Muscle layer of colon (tissue), 2 donors: ENCODE measurements around the gene IL32.

Source experiments
- H3K27ac ChIP-seq: one replicate; pipeline ENCODE4 v1.7.0; 2013; ENCODE audit warnings: low read depth, mild to moderate bottlenecking, low read length, moderate library complexity
- H3K27me3 ChIP-seq, 2 donors: one replicate each; pipeline ENCODE4 v1.7.0; 2013; ENCODE audit warnings: low read length in 2 of 2, mild to moderate bottlenecking in 2 of 2; ENCODE audit not compliant: insufficient read depth in 2 of 2, control insufficient read depth in 1 of 2
- H3K36me3 ChIP-seq: one replicate; pipeline ENCODE4 v1.7.0; 2013; ENCODE audit warnings: mild to moderate bottlenecking, low read length; ENCODE audit not compliant: insufficient read depth
- H3K4me1 ChIP-seq: one replicate; pipeline ENCODE4 v1.7.0; 2013; ENCODE audit warnings: mild to moderate bottlenecking, low read length; ENCODE audit not compliant: insufficient read depth
- H3K4me3 ChIP-seq, 2 donors: one replicate each; pipeline ENCODE4 v1.7.0; 2013; ENCODE audit warnings: low read length in 2 of 2, low read depth in 1 of 2, mild to moderate bottlenecking in 1 of 2, moderate library complexity in 1 of 2
- H3K9ac ChIP-seq: one replicate; pipeline ENCODE4 v1.7.0; 2013; ENCODE audit warnings: low read length
- H3K9me3 ChIP-seq: one replicate; pipeline ENCODE4 v1.7.0; 2013; ENCODE audit warnings: mild to moderate bottlenecking, low read length
- donor health status: abdominal sarcoma.
- donor health status: Adenocarcinoma of cecum.

IL32 gene

DNA sequence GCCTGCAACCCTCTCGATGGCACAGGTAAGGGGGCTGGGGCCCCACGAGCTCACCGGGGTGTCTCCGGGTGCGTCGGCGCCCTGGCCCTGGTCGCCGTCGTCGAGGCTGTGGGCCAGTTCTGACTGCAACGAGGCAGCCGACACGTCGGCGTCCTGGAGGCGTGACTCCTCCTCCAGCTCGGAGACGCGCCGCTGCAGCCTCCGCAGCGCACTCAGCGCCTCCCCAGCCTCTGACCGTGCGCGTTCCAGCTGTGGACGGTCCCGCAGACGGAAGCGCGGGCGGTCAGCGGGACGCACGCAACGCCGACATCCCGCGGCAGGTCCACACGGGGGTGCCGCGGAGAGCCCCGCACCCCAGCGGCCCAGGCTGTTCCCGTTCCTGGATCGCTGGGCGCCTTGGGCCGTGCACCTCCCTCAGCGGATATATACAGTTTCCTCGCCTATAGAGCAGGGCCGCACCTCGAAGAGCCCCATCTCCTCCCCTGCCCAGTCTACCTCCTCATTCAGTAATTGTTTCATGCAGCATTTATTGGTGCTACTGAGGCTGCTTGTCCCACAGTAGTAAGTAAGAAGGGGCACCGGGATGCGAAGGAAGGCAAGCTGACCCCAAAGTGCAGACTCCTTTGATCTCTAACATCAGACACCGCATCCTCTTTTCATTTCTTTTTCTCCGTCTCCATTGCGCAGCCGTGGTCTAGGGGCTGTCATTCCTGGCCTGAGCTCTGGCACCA lies 35.8 kb upstream of the IL32 start:
- no peak overlapping the region for H3K27ac ChIP-seq
- H3K4me3 ChIP-seq, result no peak overlapping the region
- peaks cover 9% of the 10 kb centered on the region for H3K4me1 ChIP-seq
- no peaks in the 10 kb centered on the region for H3K9me3 ChIP-seq
- peaks cover 11% of the 10 kb centered on the region for H3K36me3 ChIP-seq
- H3K9ac ChIP-seq, result no peak overlapping the region
- peaks cover 7 to 38% of the 10 kb centered on the region in 2 donors for H3K27me3 ChIP-seq

DNA sequence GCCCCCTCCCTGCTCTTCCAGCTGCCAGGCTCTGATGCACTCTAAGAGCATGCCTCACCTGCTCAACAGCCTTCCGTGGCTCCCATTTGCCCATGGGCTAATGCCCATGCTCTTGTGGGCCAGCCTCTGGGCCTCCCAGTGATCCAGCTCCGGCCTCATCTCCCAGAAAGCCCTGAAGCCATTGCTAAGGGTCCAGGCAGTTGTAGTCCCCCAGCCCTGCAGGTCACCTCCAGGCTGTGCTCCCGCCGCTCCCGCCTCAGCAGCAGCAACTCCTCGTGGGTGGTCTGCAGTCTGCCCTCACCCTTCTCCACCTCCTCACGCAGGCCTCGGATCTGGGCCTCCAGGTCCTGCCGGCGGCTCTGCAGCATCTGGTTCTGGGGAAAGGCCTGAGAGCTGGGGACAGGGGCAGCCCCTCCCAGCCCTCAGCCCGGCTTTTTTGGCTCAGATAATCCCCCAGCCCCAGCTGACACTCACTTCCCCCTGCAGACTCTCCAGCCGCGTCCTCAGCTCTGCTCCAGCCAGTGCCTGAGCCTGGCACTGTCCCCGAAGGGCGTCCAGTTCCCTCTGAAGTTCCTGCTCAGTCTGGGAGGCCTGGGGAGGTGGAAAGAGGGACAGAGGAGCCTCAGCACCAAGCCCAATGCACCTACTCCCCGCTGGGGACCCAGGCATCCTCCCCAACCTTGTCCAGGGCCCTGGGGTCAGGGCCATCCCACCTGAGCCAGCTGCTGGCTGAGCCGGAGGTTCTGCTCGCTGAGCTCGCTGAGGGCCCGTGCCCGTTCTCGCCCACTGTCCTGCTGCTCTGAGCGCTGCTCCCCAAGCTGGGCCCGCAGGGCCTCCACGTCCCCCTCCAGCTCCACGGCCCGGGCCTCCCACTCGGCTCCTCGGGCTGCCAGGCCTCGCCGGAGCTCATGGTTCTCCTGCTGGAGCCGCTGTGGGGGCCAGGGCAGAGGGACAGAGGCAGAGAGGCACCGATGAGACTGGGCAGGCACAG lies 34.9 kb upstream of the IL32 start:
- no peaks in the 10 kb centered on the region for H3K9me3 ChIP-seq
- no peak overlapping the region for H3K27ac ChIP-seq
- H3K9ac ChIP-seq, result no peak overlapping the region
- peaks cover 9% of the 10 kb centered on the region for H3K4me1 ChIP-seq
- peaks cover 12 to 43% of the 10 kb centered on the region in 2 donors for H3K27me3 ChIP-seq
- peaks cover 10% of the 10 kb centered on the region for H3K36me3 ChIP-seq
- H3K4me3 ChIP-seq, result no peak overlapping the region

GRCh38 chr16:3032624-3033023 lies 32.8 kb upstream of the IL32 start:
- no peak overlapping the region for H3K4me3 ChIP-seq
- peaks cover 9% of the 10 kb centered on the region for H3K4me1 ChIP-seq
- H3K27me3 ChIP-seq, result peaks cover 23 to 64% of the 10 kb centered on the region in 2 donors
- H3K36me3 ChIP-seq, result no peaks in the 10 kb centered on the region
- H3K9ac ChIP-seq, result no peak overlapping the region
- H3K27ac ChIP-seq, result no peak overlapping the region
- no peaks in the 10 kb centered on the region for H3K9me3 ChIP-seq

DNA sequence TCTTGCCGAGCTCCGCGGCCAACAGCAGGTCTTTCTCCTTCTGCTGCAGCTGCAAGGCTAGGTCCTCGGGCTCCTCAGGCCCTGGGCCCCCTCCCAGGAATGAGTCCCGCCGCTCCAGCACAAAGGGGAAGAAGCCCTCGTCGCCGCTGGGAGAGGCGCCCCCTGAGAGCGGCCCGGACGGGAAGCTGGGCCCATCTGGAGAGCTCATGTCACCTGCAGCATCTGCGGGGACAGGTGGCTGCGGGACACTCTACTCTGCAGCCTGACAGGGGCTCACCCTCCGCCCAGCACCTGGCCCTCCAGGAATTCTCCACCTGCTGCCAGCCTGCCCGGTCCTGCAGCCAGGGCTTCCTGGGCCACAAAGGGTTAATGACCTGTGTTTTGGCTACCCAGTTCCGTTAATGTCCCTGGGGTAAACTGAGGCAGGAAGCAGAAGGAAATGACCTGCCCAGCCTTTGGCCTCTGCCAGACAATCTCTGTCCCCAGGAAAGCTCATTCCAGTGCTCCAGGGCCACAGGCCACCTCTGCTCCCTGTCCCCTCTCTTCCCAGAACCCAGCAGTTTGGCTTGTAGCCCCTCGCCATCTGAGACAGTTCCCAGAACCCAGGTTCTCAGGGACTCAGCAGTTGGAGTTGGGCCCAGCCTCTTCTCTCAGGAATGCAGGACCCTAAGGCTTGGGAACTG lies 30.0 kb upstream of the IL32 start:
- H3K27ac ChIP-seq, result no peak overlapping the region
- no peak overlapping the region for H3K9ac ChIP-seq
- no peaks in the 10 kb centered on the region for H3K4me1 ChIP-seq
- H3K27me3 ChIP-seq, result peaks cover 25 to 65% of the 10 kb centered on the region in 2 donors
- H3K9me3 ChIP-seq, result no peaks in the 10 kb centered on the region
- H3K36me3 ChIP-seq, result no peaks in the 10 kb centered on the region
- H3K4me3 ChIP-seq, result no peak overlapping the region

DNA sequence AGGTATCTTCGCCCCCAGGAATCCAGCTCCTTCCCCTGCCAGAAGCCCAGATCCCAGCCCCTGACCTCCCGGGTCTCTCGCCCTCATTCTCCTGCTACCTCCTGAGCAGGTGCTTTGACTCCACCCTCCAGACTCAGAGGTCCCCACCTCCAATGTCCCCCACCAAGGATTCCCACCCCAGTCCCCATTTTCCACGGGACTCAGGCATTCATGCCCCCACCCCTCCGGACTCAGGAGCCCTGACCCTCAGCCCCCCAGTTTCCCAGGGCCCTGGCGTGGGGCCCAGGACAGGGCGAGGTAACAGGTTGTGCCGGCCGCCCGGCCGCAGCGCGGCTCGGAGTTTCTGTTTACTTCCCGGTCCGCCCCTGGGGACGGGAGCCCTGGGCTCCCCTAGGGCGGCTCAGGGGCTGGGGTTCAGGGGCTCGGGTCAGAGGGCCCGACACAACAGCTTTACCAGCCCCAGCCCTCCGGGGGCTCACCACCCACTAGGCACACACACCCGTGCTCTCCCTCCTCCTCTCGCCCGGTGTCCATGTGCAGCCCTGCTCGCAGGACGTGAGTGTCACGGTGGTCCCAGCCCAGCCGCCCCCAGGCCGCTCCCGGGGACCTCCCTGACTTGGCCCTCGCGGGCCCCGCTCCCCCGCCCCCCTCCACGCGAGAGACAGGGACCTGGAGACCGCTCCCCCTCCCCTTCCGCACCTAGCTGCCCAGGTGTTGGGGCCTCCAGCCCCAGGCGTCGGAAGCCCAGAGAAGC lies 29.3 kb upstream of the IL32 start:
- Histone ChIP-seq H3K4me3 (no peak overlapping the region), H3K9me3 (no peaks in the 10 kb centered on the region), H3K36me3 (no peaks in the 10 kb centered on the region), H3K27ac (no peak overlapping the region), H3K9ac (no peak overlapping the region), H3K27me3 (peaks cover 25 to 58% of the 10 kb centered on the region in 2 donors), H3K4me1 (no peaks in the 10 kb centered on the region)

GRCh38 chr16:3036726-3037315 lies 28.6 kb upstream of the IL32 start, which contains the start of gene BICDL2:
Gene BICDL2, minus strand, starts transcription at chr16:3036944. Its CDS starts 1,448 bp downstream, at chr16:3035496.
- no peaks in the 10 kb centered on the region for H3K9me3 ChIP-seq
- no peak within 1 kb of the TSS for H3K9ac ChIP-seq
- no peaks in the 10 kb centered on the region for H3K4me1 ChIP-seq
- no peaks in the 10 kb centered on the region for H3K36me3 ChIP-seq
- no peak within 1 kb of the TSS for H3K4me3 ChIP-seq
- peaks cover 25 to 53% of the 10 kb centered on the region in 2 donors for H3K27me3 ChIP-seq
- H3K27ac ChIP-seq, result no peak within 1 kb of the TSS

- H3K9me3 ChIP-seq, result no peaks in the 10 kb centered on the region
- H3K4me3 ChIP-seq, result no peak overlapping the region
- no peak overlapping the region for H3K9ac ChIP-seq
- peaks cover 26 to 53% of the 10 kb centered on the region in 2 donors for H3K27me3 ChIP-seq
- H3K36me3 ChIP-seq, result no peaks in the 10 kb centered on the region
- no peaks in the 10 kb centered on the region for H3K4me1 ChIP-seq
- H3K27ac ChIP-seq, result no peak overlapping the region
Observed at GRCh38 chr16:3038256-3038655, 27.2 kb upstream of the IL32 start.

DNA sequence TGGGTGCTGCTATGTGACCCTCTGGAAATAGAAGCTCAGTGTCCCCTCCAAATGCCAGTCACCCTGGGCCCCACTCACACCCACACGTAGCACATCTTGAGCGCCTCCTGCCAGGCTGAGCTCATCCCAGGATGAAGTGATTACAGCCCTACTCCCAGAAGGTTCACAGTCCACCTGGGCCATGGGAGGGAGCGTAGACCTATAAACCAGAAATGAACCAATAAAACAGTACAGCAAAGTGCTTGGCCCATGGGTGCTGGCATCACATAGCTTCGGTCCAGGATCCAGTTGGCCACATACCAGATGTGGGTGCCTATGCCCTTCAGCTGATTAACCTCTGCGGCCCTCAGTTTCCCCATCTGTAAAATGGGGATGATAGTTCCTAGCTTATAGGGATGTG lies 26.5 kb upstream of the IL32 start:
- Histone ChIP-seq H3K4me1 (no peaks in the 10 kb centered on the region), H3K36me3 (no peaks in the 10 kb centered on the region), H3K9ac (no peak overlapping the region), H3K27me3 (peaks cover 31 to 57% of the 10 kb centered on the region in 2 donors), H3K4me3 (no peak overlapping the region), H3K27ac (no peak overlapping the region), H3K9me3 (no peaks in the 10 kb centered on the region)

- H3K4me1 ChIP-seq, result no peaks in the 10 kb centered on the region
- no peak overlapping the region for H3K27ac ChIP-seq
- no peaks in the 10 kb centered on the region for H3K9me3 ChIP-seq
- H3K36me3 ChIP-seq, result no peaks in the 10 kb centered on the region
- peaks cover 31 to 63% of the 10 kb centered on the region in 2 donors for H3K27me3 ChIP-seq
- no peak overlapping the region for H3K9ac ChIP-seq
- no peak overlapping the region for H3K4me3 ChIP-seq
Observed at GRCh38 chr16:3042376-3042775, 23.1 kb upstream of the IL32 start.

DNA sequence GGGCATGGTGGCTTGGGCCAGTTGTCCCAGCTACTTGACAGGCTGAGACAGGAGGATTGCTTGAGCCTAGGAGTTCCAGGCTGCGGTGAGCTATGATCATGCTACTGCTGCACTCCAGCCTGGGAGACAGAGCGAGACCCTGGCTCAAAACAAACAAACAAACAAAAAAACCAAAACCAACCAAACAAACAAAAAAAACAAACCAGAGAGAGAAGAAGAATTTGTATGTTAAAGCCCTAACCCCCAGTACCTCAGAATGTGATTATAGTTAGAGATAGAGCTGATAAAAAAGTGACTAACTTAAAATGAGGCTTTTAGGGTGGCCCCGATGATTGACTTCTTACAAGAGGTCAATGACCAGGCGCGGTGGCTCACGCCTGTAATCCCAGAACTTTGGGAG lies 20.7 kb upstream of the IL32 start:
- H3K9me3 ChIP-seq, result no peaks in the 10 kb centered on the region
- no peak overlapping the region for H3K27ac ChIP-seq
- no peaks in the 10 kb centered on the region for H3K4me1 ChIP-seq
- no peak overlapping the region for H3K4me3 ChIP-seq
- no peaks in the 10 kb centered on the region for H3K36me3 ChIP-seq
- peaks cover 19 to 53% of the 10 kb centered on the region in 2 donors for H3K27me3 ChIP-seq
- no peak overlapping the region for H3K9ac ChIP-seq
